ENCODE measurements around the gene NAALADL2.

DNA sequence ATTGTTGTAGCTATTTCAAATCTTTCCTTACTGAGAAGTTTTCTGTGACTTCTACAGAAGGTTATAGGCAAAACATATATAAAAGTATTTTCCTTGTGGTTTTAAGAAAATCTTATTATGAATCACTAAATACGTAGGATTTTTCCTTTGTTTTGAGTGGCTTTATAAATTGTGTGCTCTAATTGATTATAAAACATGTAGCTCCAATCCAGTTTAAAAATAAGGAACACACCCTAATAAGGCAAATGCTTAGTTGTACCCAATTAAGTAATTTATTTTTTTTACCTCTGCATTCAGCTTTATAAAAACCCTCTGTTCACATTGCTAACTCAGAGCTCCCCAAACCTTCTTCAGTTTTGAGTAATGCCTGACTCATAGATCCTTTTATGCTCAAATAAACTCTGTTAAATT lies 408.0 kb downstream of the NAALADL2 start:
- no peak for TF ChIP-seq CTCF (conservative IDR thresholded peaks at IDR 0.05 in 1 of 2, IDR thresholded peaks at IDR 0.05 in 1 of 2; ENCODE audit: low read depth in 1 of 2, low read length in 2 of 2)
- TF ChIP-seq EZH2 (IDR thresholded peaks at IDR 0.05; ENCODE audit: low read length, missing control alignments): no peak
